Activated naive CD8-positive, alpha-beta T cell treated with anti-CD3 and anti-CD28 coated beads for 36 hours (primary cell): Measurements from ENCODE around the gene YAF2. TPM values are rescaled to one million over a fixed set of nuclear protein-coding genes. Genes with fewer than 3 reads are reported as not detected.
A peak's percentile ranks its signal among the peaks of the same experiment; 100 is the strongest.

Experiments
- DNase-seq: peaks from one replicate; pipeline ENCODE4 v3.0.0; 2021
- H3K27ac Mint-ChIP-seq: one replicate; pipeline ENCODE4 v1.8.0; 2022; ENCODE audit warnings: mild to moderate bottlenecking, moderate library complexity, mixed read lengths
- H3K27me3 Mint-ChIP-seq: one replicate; pipeline ENCODE4 v1.8.0; 2022; ENCODE audit warnings: mild to moderate bottlenecking, mixed read lengths
- H3K36me3 Mint-ChIP-seq: one replicate; pipeline ENCODE4 v1.8.0; 2021; ENCODE audit warnings: mild to moderate bottlenecking, mixed read lengths
- H3K4me1 Mint-ChIP-seq: one replicate; pipeline ENCODE4 v1.8.0; 2021; ENCODE audit warnings: mixed read lengths
- H3K4me3 Mint-ChIP-seq: one replicate; pipeline ENCODE4 v1.8.0; 2022; ENCODE audit warnings: mild to moderate bottlenecking, moderate library complexity, mixed read lengths
- H3K9me3 Mint-ChIP-seq: one replicate; pipeline ENCODE4 v1.8.0; 2022; ENCODE audit warnings: mixed read lengths
- total RNA-seq, 2 experiments: library from RNA; stranded (reverse); gene quantifications; one replicate each; pipeline ENCODE4 v1.2.3, GENCODE V29; 2021

The YAF2 gene
- total RNA-seq, 2 experiments from 2014 or later, result 27.5 to 36.3 TPM

GRCh38 chr12:42161529-42161928 is 76.5 kb downstream of the YAF2 start:
- Mint-ChIP-seq H3K4me3 (no peak overlapping the region), H3K27ac (no peak overlapping the region), H3K36me3 (peaks cover 14% of the 10 kb centered on the region)

GRCh38 chr12:42156232-42156631 is 81.8 kb downstream of the YAF2 start:
- no peak overlapping the region for H3K27ac Mint-ChIP-seq
- no peak for DNase-seq

More at GRCh38 chr12:42161529-42161928, 76.5 kb downstream of the YAF2 start:
- Mint-ChIP-seq H3K9me3 (no peaks in the 10 kb centered on the region), H3K27me3 (no peaks in the 10 kb centered on the region), H3K4me1 (peaks cover 14% of the 10 kb centered on the region)
- DNase-seq, result no peak

GRCh38 chr12:42145552-42146215 is 92.4 kb downstream of the YAF2 start:
- Mint-ChIP-seq H3K4me1 (peaks cover 31% of the 10 kb centered on the region), H3K9me3 (no peaks in the 10 kb centered on the region), H3K4me3 (peak overlapping the region; percentile 76), H3K36me3 (peaks cover under 1% of the 10 kb centered on the region), H3K27ac (peak overlapping the region; percentile 77), H3K27me3 (no peaks in the 10 kb centered on the region)
- DNase-seq, result no peak

More at GRCh38 chr12:42156232-42156631, 81.8 kb downstream of the YAF2 start:
- no peaks in the 10 kb centered on the region for H3K4me1 Mint-ChIP-seq
- H3K27me3 Mint-ChIP-seq, result no peaks in the 10 kb centered on the region
- no peak overlapping the region for H3K4me3 Mint-ChIP-seq
- peaks cover 4% of the 10 kb centered on the region for H3K9me3 Mint-ChIP-seq
- H3K36me3 Mint-ChIP-seq, result peaks cover 3% of the 10 kb centered on the region

GRCh38 chr12:42145197-42145549 is 92.9 kb downstream of the YAF2 start:
- no peak for DNase-seq
- Mint-ChIP-seq H3K9me3 (no peaks in the 10 kb centered on the region), H3K27ac (peak overlapping the region; percentile 77), H3K4me3 (peak overlapping the region; percentile 76), H3K4me1 (peaks cover 35% of the 10 kb centered on the region), H3K36me3 (peaks cover 3% of the 10 kb centered on the region), H3K27me3 (no peaks in the 10 kb centered on the region)

GRCh38 chr12:42144408-42145196 is 93.4 kb downstream of the YAF2 start, which contains the start of gene GXYLT1:
Gene GXYLT1 (minus strand): TSS chr12:42144874. CDS start chr12:42144646, 228 bp downstream.
- Mint-ChIP-seq H3K36me3 (peaks cover 3% of the 10 kb centered on the region), H3K9me3 (no peaks in the 10 kb centered on the region), H3K4me3 (peak within 1 kb of the TSS; percentile 96), H3K4me1 (peaks cover 37% of the 10 kb centered on the region), H3K27ac (peak within 1 kb of the TSS; percentile 77), H3K27me3 (no peaks in the 10 kb centered on the region)
- DNase-seq, result peak; percentile 86

- Mint-ChIP-seq H3K9me3 (no peaks in the 10 kb centered on the region), H3K4me3 (peak overlapping the region; percentile 96), H3K27me3 (no peaks in the 10 kb centered on the region), H3K4me1 (peaks cover 40% of the 10 kb centered on the region), H3K36me3 (peaks cover 3% of the 10 kb centered on the region), H3K27ac (peak overlapping the region; percentile 75)
- DNase-seq, result no peak
Measured at GRCh38 chr12:42144158-42144407, 94.0 kb downstream of the YAF2 start.

GRCh38 chr12:42143452-42144157 is 94.4 kb downstream of the YAF2 start:
- Mint-ChIP-seq H3K4me1 (peaks cover 40% of the 10 kb centered on the region), H3K27ac (peak overlapping the region; percentile 75), H3K9me3 (no peaks in the 10 kb centered on the region), H3K36me3 (peaks cover 3% of the 10 kb centered on the region), H3K27me3 (no peaks in the 10 kb centered on the region), H3K4me3 (peak overlapping the region; percentile 96)
- no peak for DNase-seq

GRCh38 chr12:42141981-42142606 is 96.0 kb downstream of the YAF2 start:
- H3K27ac Mint-ChIP-seq, result no peak overlapping the region
- no peaks in the 10 kb centered on the region for H3K9me3 Mint-ChIP-seq
- no peak for DNase-seq
- peaks cover 3% of the 10 kb centered on the region for H3K36me3 Mint-ChIP-seq
- H3K4me1 Mint-ChIP-seq, result peaks cover 40% of the 10 kb centered on the region
- H3K27me3 Mint-ChIP-seq, result no peaks in the 10 kb centered on the region
- no peak overlapping the region for H3K4me3 Mint-ChIP-seq

- Mint-ChIP-seq H3K27me3 (no peaks in the 10 kb centered on the region), H3K27ac (no peak overlapping the region), H3K36me3 (peaks cover 3% of the 10 kb centered on the region), H3K9me3 (no peaks in the 10 kb centered on the region), H3K4me1 (peaks cover 40% of the 10 kb centered on the region), H3K4me3 (no peak overlapping the region)
- no peak for DNase-seq
Measured at GRCh38 chr12:42140901-42141300, 97.1 kb downstream of the YAF2 start.

- Mint-ChIP-seq H3K4me3 (no peak overlapping the region), H3K9me3 (no peaks in the 10 kb centered on the region), H3K36me3 (peaks cover 9% of the 10 kb centered on the region), H3K27me3 (no peaks in the 10 kb centered on the region), H3K4me1 (peaks cover 26% of the 10 kb centered on the region), H3K27ac (no peak overlapping the region)
- DNase-seq, result no peak
Measured at GRCh38 chr12:42135259-42135814, 102.7 kb downstream of the YAF2 start.

GRCh38 chr12:42130672-42131402 is 107.2 kb downstream of the YAF2 start:
- H3K4me3 Mint-ChIP-seq, result no peak overlapping the region
- no peaks in the 10 kb centered on the region for H3K27me3 Mint-ChIP-seq
- H3K9me3 Mint-ChIP-seq, result no peaks in the 10 kb centered on the region
- peaks cover 35% of the 10 kb centered on the region for H3K4me1 Mint-ChIP-seq
- DNase-seq, result no peak
- peaks cover 10% of the 10 kb centered on the region for H3K36me3 Mint-ChIP-seq
- H3K27ac Mint-ChIP-seq, result no peak overlapping the region

- DNase-seq, result no peak
- peaks cover 9% of the 10 kb centered on the region for H3K36me3 Mint-ChIP-seq
- H3K27ac Mint-ChIP-seq, result no peak overlapping the region
- H3K27me3 Mint-ChIP-seq, result no peaks in the 10 kb centered on the region
- no peak overlapping the region for H3K4me3 Mint-ChIP-seq
- H3K4me1 Mint-ChIP-seq, result peaks cover 29% of the 10 kb centered on the region
- H3K9me3 Mint-ChIP-seq, result no peaks in the 10 kb centered on the region
Measured at GRCh38 chr12:42129595-42130204, 108.3 kb downstream of the YAF2 start.

- Mint-ChIP-seq H3K4me3 (no peak overlapping the region), H3K27me3 (no peaks in the 10 kb centered on the region), H3K27ac (no peak overlapping the region), H3K36me3 (peaks cover 6% of the 10 kb centered on the region), H3K9me3 (no peaks in the 10 kb centered on the region), H3K4me1 (peaks cover 28% of the 10 kb centered on the region)
- DNase-seq, result no peak
Measured at GRCh38 chr12:42128888-42129287, 109.2 kb downstream of the YAF2 start.

GRCh38 chr12:42128327-42128726 is 109.7 kb downstream of the YAF2 start:
- Mint-ChIP-seq H3K4me3 (no peak overlapping the region), H3K9me3 (no peaks in the 10 kb centered on the region), H3K4me1 (peaks cover 28% of the 10 kb centered on the region), H3K27me3 (no peaks in the 10 kb centered on the region), H3K36me3 (peaks cover 3% of the 10 kb centered on the region), H3K27ac (no peak overlapping the region)
- DNase-seq, result no peak
